Smooth muscle cell (in vitro differentiated cells): ENCODE data around the gene TLR9. TPM values are rescaled to one million over a fixed set of nuclear protein-coding genes. Genes with fewer than 3 reads are reported as not detected.
"Not testable (repeated sequence)": the region's sequence is repeated elsewhere in the genome, so short reads cannot be mapped to it uniquely, and the experiment has no call there.

Experiments used
- DNase-seq: peaks from one replicate; lab custom pipeline; 2025; ENCODE audit not compliant: unreplicated experiment; lab: John Stamatoyannopoulos, UW
- H2AFZ ChIP-seq: fragments of 200-600 bp; sonication (generic); 2 replicates; pipeline ENCODE4 v1.6.0; 2016; ENCODE audit warnings: antibody characterized with exemption, low read depth, mild to moderate bottlenecking
- H3F3A ChIP-seq: fragments of 200-600 bp; sonication (generic); 2 replicates; pipeline ENCODE4 v1.6.0; 2017; ENCODE audit warnings: antibody characterized with exemption, low read depth
- H3K27ac ChIP-seq: fragments of 200-600 bp; sonication (generic); 2 replicates; pipeline ENCODE4 v1.5.1; 2016; ENCODE audit warnings: low read depth, mild to moderate bottlenecking
- H3K27me3 ChIP-seq: fragments of 200-600 bp; sonication (generic); 2 replicates; pipeline ENCODE4 v1.6.1; 2016; ENCODE audit warnings: low read depth, mild to moderate bottlenecking
- H3K36me3 ChIP-seq: fragments of 200-600 bp; sonication (generic); 2 replicates; pipeline ENCODE4 v1.5.1; 2016; ENCODE audit warnings: low read depth
- H3K4me1 ChIP-seq: fragments of 200-600 bp; sonication (generic); 2 replicates; pipeline ENCODE4 v1.5.1; 2016; ENCODE audit warnings: low read depth
- H3K4me2 ChIP-seq: fragments of 200-600 bp; sonication (generic); 2 replicates; pipeline ENCODE4 v1.6.0; 2016; ENCODE audit warnings: mild to moderate bottlenecking
- H3K4me3 ChIP-seq: fragments of 200-600 bp; sonication (generic); 2 replicates; pipeline ENCODE4 v1.5.1; 2016; ENCODE audit warnings: mild to moderate bottlenecking
- H3K79me2 ChIP-seq: fragments of 200-600 bp; sonication (generic); 2 replicates; pipeline ENCODE4 v1.6.0; 2016; ENCODE audit warnings: low read depth, mild to moderate bottlenecking
- H3K9ac ChIP-seq: fragments of 200-600 bp; sonication (generic); 2 replicates; pipeline ENCODE4 v1.6.0; 2016; ENCODE audit warnings: low read depth
- H3K9me3 ChIP-seq: fragments of 200-600 bp; sonication (generic); replicated peaks from 2 replicates; pipeline ENCODE4 v1.5.1; 2016; ENCODE audit warnings: low read depth
- H4K20me1 ChIP-seq: fragments of 200-600 bp; sonication (generic); 2 replicates; pipeline ENCODE4 v1.6.0; 2016; ENCODE audit warnings: low read depth
- CTCF ChIP-seq: fragments of 200-600 bp; sonication (generic); IDR thresholded peaks from 2 replicates; pipeline ENCODE4 v1.5.1; 2017; ENCODE audit warnings: borderline replicate concordance, mild to moderate bottlenecking, antibody characterized with exemption; ENCODE audit not compliant: insufficient read depth, poor library complexity, severe bottlenecking
- WGBS: methylation state at CpG from one replicate; pipeline ENCODE4 v1.1.7; 2016; ENCODE audit warnings: low lambda C conversion rate; 5-methylcytosine and 5-hydroxymethylcytosine counted together
- polyA plus RNA-seq: library from polyadenylated mRNA; unstranded; fragments of >200 nt; fragmentation: Nextera tagmentation; extraction: Ambion mirVana; gene quantifications from 2 replicates; pipeline ENCODE4 v1.2.1, GENCODE V29; 2016
- total RNA-seq: library from RNA; depleted of rRNA; stranded (reverse); fragments of >200 nt; gene quantifications from 2 replicates; pipeline ENCODE4 v1.2.3, GENCODE V29; 2014

TLR9 gene
- total and polyA plus RNA-seq, 2 experiments from 2014 or later = 0.09 TPM; not detected in 1

GRCh38 chr3:52182691-52183090 lies 42.8 kb downstream of the TLR9 start:
- DNase-seq = no peak
- no peak for TF ChIP-seq CTCF
- no peaks in the 10 kb centered on the region for H3F3A ChIP-seq
- H4K20me1 ChIP-seq = no peaks in the 10 kb centered on the region
- H3K4me3 ChIP-seq = no peak overlapping the region
- no peaks in the 10 kb centered on the region for H3K27me3 ChIP-seq
- H3K79me2 ChIP-seq = no peaks in the 10 kb centered on the region
- WGBS = 87% methylated on average over 4 of the region's 4 CpGs
- H3K27ac ChIP-seq = no peak overlapping the region
- H3K4me1 ChIP-seq = no peaks in the 10 kb centered on the region
- H3K36me3 ChIP-seq = no peaks in the 10 kb centered on the region
- no peaks in the 10 kb centered on the region for H3K9me3 ChIP-seq
- no peak overlapping the region for H3K4me2 ChIP-seq
- H2AFZ ChIP-seq = no peak overlapping the region
- H3K9ac ChIP-seq = no peak overlapping the region

GRCh38 chr3:52182196-52182595 lies 43.2 kb downstream of the TLR9 start:
- H3F3A ChIP-seq = no peaks in the 10 kb centered on the region
- H3K36me3 ChIP-seq = no peaks in the 10 kb centered on the region
- no peak overlapping the region for H3K9ac ChIP-seq
- no peak overlapping the region for H3K4me3 ChIP-seq
- no peaks in the 10 kb centered on the region for H4K20me1 ChIP-seq
- H3K4me1 ChIP-seq = no peaks in the 10 kb centered on the region
- 90% methylated on average over 5 of the region's 5 CpGs for WGBS
- H3K9me3 ChIP-seq = no peaks in the 10 kb centered on the region
- H2AFZ ChIP-seq = no peak overlapping the region
- no peak overlapping the region for H3K4me2 ChIP-seq
- no peaks in the 10 kb centered on the region for H3K27me3 ChIP-seq
- H3K79me2 ChIP-seq = no peaks in the 10 kb centered on the region
- no peak overlapping the region for H3K27ac ChIP-seq
- no peak for TF ChIP-seq CTCF
- no peak for DNase-seq

- no peaks in the 10 kb centered on the region for H4K20me1 ChIP-seq
- TF ChIP-seq CTCF = no peak
- no peak overlapping the region for H3K4me2 ChIP-seq
- H3K9ac ChIP-seq = no peak overlapping the region
- H3K9me3 ChIP-seq = no peaks in the 10 kb centered on the region
- H3K27me3 ChIP-seq = no peaks in the 10 kb centered on the region
- H3K4me3 ChIP-seq = no peak overlapping the region
- no peaks in the 10 kb centered on the region for H3F3A ChIP-seq
- H3K4me1 ChIP-seq = no peaks in the 10 kb centered on the region
- no peaks in the 10 kb centered on the region for H3K79me2 ChIP-seq
- DNase-seq = no peak
- 78% methylated on average over 4 of the region's 4 CpGs for WGBS
- H3K36me3 ChIP-seq = no peaks in the 10 kb centered on the region
- H3K27ac ChIP-seq = no peak overlapping the region
- H2AFZ ChIP-seq = no peak overlapping the region
Measured at GRCh38 chr3:52181543-52181942, 43.9 kb downstream of the TLR9 start.

- no peaks in the 10 kb centered on the region for H3K79me2 ChIP-seq
- H3F3A ChIP-seq = no peaks in the 10 kb centered on the region
- no peaks in the 10 kb centered on the region for H3K9me3 ChIP-seq
- no peak overlapping the region for H3K27ac ChIP-seq
- TF ChIP-seq CTCF = no peak
- 100% methylated on average over 1 of the region's 1 CpG for WGBS
- no peaks in the 10 kb centered on the region for H3K27me3 ChIP-seq
- H3K4me1 ChIP-seq = no peaks in the 10 kb centered on the region
- no peak overlapping the region for H3K9ac ChIP-seq
- no peak overlapping the region for H2AFZ ChIP-seq
- no peaks in the 10 kb centered on the region for H3K36me3 ChIP-seq
- no peak overlapping the region for H3K4me2 ChIP-seq
- DNase-seq = no peak
- no peak overlapping the region for H3K4me3 ChIP-seq
- H4K20me1 ChIP-seq = no peaks in the 10 kb centered on the region
Measured at GRCh38 chr3:52178537-52178936, 46.9 kb downstream of the TLR9 start.

- not testable (repeated sequence) for H3K4me1 ChIP-seq, H3F3A ChIP-seq, H4K20me1 ChIP-seq, H3K9me3 ChIP-seq, H3K4me2 ChIP-seq, DNase-seq, H3K27me3 ChIP-seq, H3K36me3 ChIP-seq, H3K9ac ChIP-seq, H2AFZ ChIP-seq, H3K4me3 ChIP-seq, H3K79me2 ChIP-seq, H3K27ac ChIP-seq
- WGBS = 94% methylated on average over 4 of the region's 4 CpGs
Measured at GRCh38 chr3:52178126-52178525, 47.3 kb downstream of the TLR9 start.
